HEK293T (cell line): ENCODE results near the gene CBX5.

Experiments used
- ARNT ChIP-seq: fragments of 450-650 bp; IDR thresholded peaks from 2 replicates; pipeline ENCODE4 v1.6.1; 2017; ENCODE audit warnings: mild to moderate bottlenecking
- BHLHE40 ChIP-seq: fragments of 450-650 bp; IDR thresholded peaks from 2 replicates; pipeline ENCODE4 v1.6.1; 2016; ENCODE audit warnings: mild to moderate bottlenecking, moderate library complexity, borderline replicate concordance
- ELF4 ChIP-seq: fragments of 450-650 bp; IDR thresholded peaks from 2 replicates; pipeline ENCODE4 v1.6.1; 2017; ENCODE audit warnings: antibody characterized with exemption
- FOXA1 ChIP-seq: fragments of 450-650 bp; IDR thresholded peaks from 2 replicates; pipeline ENCODE4 v1.6.1; 2016; ENCODE audit warnings: mild to moderate bottlenecking
- FOXK2 ChIP-seq: fragments of 450-650 bp; IDR thresholded peaks from 2 replicates; pipeline ENCODE4 v1.6.1; 2016; ENCODE audit warnings: mild to moderate bottlenecking
- FOXM1 ChIP-seq: fragments of 450-650 bp; IDR thresholded peaks from 2 replicates; pipeline ENCODE4 v1.6.1; 2017; ENCODE audit warnings: mild to moderate bottlenecking, borderline replicate concordance
- HDGF ChIP-seq: fragments of 450-650 bp; IDR thresholded peaks from 2 replicates; pipeline ENCODE4 v1.6.1; 2017; ENCODE audit warnings: antibody characterized with exemption, borderline replicate concordance
- LEF1 ChIP-seq: fragments of 450-650 bp; IDR thresholded peaks from 2 replicates; pipeline ENCODE4 v1.6.1; 2017; ENCODE audit warnings: mild to moderate bottlenecking, borderline replicate concordance
- PKNOX1 ChIP-seq: fragments of 450-650 bp; IDR thresholded peaks from 2 replicates; pipeline ENCODE4 v1.6.1; 2016
- SP1 ChIP-seq: fragments of 450-650 bp; IDR thresholded peaks from 2 replicates; pipeline ENCODE4 v1.6.1; 2017
- SUZ12 ChIP-seq: fragments of 450-650 bp; IDR thresholded peaks from 2 replicates; pipeline ENCODE4 v1.6.1; 2016; ENCODE audit warnings: mild to moderate bottlenecking
- TARDBP ChIP-seq: fragments of 450-650 bp; IDR thresholded peaks from 2 replicates; pipeline ENCODE4 v1.6.1; 2016

- TF ChIP-seq TARDBP (no peak), SUZ12 (no peak), SP1 (no peak), BHLHE40 (no peak), ARNT (no peak), FOXK2 (no peak), ELF4 (no peak), LEF1 (no peak), PKNOX1 (peak; percentile 38; the same call in 1 of the 2 replicates), FOXM1 (no peak), HDGF (no peak), FOXA1 (no peak)
Measured at GRCh38 chr12:54265364-54265812, 14.5 kb downstream of the CBX5 start.
